ENCODE data around the gene KIF21A.

The KIF21A gene

DNA sequence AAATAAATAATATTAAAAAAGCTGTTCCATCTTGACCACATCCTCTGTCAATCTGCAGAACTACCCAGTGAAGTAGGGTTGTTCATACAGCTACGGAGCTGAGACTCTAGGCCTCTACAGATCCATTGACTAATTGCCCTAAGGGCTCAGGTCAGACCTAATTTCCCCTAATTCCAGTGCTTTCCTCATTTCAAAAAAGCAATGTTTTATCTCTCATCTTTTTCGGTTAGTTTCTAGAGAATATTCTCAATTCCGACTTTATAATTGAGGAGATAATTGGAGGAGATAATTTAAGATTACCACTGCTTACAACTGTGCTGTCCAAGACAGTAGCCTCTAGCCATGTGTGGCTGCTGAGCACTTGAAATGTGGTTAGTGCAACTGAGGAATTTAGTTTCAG is 167.1 kb downstream of the KIF21A start:
- DNase-seq (ENCODE audit: low spot score) = no peak

DNA sequence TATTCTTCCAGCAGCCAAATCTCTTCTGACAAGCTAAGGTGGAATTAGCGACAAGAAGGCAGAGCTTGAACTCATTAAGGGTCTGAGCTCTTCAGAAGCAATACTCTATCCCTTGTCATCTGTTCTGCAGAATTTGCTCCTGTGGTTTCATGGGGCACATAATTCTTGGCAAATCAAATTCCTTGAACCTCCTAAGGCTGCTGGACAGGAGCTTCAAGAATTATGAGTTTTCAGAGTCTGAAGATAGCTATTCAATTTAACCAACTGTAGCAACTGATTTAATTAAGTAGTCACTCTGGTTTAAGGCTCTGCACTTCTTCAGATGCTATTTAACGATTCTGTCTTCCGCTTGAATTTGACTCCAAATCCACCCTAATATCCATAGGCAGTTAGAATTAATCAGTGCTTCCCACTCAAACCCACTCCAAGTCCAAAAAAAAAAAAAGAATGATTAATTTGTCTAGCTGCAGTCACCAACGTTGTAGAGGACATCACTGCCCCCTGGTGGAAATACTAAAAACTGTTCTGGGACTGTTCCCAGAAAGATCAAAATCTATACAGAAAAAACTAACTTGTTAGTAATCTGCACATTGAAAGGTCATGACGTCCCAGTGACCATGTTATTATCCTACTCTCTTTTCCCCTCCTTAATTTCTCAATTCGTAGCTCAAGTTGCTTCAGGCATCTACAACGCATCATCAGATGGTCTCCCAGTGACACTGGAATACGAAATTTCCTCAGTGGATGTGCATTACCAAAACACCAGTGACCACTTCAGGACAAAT is 169.9 kb downstream of the KIF21A start:
- DNase-seq (ENCODE audit: low spot score) = peak; percentile 37

DNA sequence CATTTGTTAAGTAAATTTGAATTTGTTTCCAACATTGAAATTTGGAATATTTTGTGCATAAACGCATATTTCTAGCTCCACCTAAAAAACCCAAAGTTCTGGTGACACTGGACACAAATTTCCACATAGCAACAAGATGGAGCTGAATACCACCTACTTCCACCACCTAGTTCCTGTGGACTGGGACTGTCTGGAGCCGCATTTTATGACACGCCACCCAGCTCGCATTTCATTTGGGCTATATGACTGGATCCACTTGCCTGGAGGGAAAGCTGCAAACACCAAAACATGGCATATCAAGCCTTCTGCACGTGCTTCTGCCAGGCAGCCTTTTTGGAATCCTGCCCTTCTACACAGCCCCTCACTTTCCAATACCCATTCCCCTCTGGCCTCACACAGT is 173.4 kb downstream of the KIF21A start:
- no peak for DNase-seq (ENCODE audit: low spot score)

DNA sequence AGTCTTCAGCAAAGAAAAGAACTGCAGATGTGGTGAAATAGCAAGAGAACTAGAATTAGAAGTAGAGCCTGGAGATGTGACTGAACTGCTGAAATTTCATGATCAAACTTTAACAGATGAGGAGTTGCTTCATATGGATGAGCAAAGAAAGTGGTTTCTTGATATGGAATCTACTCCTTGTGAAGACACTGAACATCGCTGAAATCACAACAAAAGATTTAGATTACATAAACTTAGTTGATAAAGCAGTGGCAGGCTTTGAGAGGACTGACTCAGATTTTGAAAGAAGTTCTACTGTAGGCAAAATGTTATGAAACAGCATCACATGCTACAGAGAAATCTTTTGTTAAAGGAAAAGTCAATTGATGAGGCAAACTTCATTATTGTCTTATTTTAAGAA is 175.0 kb downstream of the KIF21A start:
- DNase-seq (ENCODE audit: low spot score) = no peak

DNA sequence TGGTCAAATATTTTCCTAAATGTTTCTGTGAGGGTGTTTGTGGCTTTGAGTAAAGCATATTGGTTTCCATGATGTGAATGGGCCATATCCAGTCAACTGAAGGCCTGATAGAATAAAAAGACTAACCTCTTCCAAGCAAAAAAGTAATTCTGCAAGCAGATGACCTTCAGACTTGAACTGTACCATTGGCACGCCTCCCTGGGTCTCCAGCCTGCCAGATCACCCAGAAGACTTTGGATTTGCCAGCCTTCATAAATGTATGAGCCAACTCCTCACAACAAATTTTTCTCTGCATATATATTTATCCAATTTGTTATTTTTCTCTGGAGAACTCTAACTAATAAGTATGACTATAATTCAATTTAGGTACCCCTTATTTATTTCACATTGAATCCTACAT is 190.3 kb downstream of the KIF21A start:
- no peak for DNase-seq (ENCODE audit: low spot score)
